ENCODE data around the gene NUP210L. TPM values are rescaled to one million over a fixed set of nuclear protein-coding genes. Genes with fewer than 3 reads are reported as not detected.

Gene NUP210L
- total and polyA plus RNA-seq, 9 of the 15 experiments (the other 6 are each of a cell fraction or from before 2014, with no cell fraction given), result 0.01 to 0.04 TPM; not detected in 7

DNA sequence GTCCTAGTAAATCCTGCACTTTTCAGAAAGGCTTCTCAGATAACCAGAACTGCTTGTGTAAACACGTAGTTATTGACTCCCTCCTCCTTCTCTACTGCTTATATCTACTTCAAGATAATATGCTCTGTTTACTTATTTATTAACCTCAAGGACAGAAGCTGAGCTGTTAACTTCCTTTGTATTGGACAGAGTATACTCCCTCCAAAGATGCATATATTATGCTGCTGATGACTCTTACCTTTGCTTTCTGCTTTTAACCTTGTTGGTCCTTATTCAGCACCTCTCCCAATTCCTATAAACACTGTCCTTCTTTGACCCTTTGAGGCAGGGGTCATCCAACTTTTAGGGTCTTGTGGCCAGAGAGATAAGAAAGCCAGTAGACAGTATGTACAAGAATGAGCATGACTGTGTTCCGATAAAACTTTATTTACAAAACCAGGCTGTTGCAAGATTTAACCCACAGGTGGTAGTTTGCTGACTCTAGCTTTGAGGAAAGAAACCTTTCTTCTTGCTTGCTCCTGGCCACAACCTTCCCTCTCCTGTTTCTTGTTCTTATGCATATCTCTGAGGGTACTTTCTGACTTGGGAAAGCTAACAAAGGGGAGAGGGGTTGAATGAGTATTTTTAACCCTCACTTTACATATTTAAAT lies 32.1 kb upstream of the NUP210L start (continued):
- TF ChIP-seq, protein P1, sequence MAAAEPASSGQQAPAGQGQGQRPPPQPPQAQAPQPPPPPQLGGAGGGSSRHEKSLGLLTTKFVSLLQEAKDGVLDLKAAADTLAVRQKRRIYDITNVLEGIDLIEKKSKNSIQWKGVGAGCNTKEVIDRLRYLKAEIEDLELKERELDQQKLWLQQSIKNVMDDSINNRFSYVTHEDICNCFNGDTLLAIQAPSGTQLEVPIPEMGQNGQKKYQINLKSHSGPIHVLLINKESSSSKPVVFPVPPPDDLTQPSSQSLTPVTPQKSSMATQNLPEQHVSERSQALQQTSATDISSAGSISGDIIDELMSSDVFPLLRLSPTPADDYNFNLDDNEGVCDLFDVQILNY (CRISPR knock-in tag; IDR thresholded peaks at IDR 0.05), result no peak
- TF ChIP-seq RBM34 (IDR thresholded peaks at IDR 0.05; ENCODE audit: borderline replicate concordance, insufficient read depth, low read length) (no peak), NCOA2 (IDR thresholded peaks at IDR 0.05; ENCODE audit: partially characterized antibody in 2 of 2) (no peak), SMC3 (conservative IDR thresholded peaks at IDR 0.05; ENCODE audit: insufficient read depth, low read depth, low read length) (no peak), FUS (optimal IDR thresholded peaks at IDR 0.05; ENCODE audit: low read depth, low read length) (no peak), ZNF232 (CRISPR knock-in tag; IDR thresholded peaks at IDR 0.05) (no peak), GABPA (tag; conservative IDR thresholded peaks at IDR 0.05; ENCODE audit: low read depth) (no peak)
- TF ChIP-seq, protein P2, sequence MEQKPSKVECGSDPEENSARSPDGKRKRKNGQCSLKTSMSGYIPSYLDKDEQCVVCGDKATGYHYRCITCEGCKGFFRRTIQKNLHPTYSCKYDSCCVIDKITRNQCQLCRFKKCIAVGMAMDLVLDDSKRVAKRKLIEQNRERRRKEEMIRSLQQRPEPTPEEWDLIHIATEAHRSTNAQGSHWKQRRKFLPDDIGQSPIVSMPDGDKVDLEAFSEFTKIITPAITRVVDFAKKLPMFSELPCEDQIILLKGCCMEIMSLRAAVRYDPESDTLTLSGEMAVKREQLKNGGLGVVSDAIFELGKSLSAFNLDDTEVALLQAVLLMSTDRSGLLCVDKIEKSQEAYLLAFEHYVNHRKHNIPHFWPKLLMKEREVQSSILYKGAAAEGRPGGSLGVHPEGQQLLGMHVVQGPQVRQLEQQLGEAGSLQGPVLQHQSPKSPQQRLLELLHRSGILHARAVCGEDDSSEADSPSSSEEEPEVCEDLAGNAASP (IDR thresholded peaks at IDR 0.05), result no peak; the same call in 1 of the 2 replicates
- TF ChIP-seq, protein P3, sequence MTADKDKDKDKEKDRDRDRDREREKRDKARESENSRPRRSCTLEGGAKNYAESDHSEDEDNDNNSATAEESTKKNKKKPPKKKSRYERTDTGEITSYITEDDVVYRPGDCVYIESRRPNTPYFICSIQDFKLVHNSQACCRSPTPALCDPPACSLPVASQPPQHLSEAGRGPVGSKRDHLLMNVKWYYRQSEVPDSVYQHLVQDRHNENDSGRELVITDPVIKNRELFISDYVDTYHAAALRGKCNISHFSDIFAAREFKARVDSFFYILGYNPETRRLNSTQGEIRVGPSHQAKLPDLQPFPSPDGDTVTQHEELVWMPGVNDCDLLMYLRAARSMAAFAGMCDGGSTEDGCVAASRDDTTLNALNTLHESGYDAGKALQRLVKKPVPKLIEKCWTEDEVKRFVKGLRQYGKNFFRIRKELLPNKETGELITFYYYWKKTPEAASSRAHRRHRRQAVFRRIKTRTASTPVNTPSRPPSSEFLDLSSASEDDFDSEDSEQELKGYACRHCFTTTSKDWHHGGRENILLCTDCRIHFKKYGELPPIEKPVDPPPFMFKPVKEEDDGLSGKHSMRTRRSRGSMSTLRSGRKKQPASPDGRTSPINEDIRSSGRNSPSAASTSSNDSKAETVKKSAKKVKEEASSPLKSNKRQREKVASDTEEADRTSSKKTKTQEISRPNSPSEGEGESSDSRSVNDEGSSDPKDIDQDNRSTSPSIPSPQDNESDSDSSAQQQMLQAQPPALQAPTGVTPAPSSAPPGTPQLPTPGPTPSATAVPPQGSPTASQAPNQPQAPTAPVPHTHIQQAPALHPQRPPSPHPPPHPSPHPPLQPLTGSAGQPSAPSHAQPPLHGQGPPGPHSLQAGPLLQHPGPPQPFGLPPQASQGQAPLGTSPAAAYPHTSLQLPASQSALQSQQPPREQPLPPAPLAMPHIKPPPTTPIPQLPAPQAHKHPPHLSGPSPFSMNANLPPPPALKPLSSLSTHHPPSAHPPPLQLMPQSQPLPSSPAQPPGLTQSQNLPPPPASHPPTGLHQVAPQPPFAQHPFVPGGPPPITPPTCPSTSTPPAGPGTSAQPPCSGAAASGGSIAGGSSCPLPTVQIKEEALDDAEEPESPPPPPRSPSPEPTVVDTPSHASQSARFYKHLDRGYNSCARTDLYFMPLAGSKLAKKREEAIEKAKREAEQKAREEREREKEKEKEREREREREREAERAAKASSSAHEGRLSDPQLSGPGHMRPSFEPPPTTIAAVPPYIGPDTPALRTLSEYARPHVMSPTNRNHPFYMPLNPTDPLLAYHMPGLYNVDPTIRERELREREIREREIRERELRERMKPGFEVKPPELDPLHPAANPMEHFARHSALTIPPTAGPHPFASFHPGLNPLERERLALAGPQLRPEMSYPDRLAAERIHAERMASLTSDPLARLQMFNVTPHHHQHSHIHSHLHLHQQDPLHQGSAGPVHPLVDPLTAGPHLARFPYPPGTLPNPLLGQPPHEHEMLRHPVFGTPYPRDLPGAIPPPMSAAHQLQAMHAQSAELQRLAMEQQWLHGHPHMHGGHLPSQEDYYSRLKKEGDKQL (CRISPR knock-in tag; IDR thresholded peaks at IDR 0.05; ENCODE audit: borderline replicate concordance), result no peak
- TF ChIP-seq, protein P4, sequence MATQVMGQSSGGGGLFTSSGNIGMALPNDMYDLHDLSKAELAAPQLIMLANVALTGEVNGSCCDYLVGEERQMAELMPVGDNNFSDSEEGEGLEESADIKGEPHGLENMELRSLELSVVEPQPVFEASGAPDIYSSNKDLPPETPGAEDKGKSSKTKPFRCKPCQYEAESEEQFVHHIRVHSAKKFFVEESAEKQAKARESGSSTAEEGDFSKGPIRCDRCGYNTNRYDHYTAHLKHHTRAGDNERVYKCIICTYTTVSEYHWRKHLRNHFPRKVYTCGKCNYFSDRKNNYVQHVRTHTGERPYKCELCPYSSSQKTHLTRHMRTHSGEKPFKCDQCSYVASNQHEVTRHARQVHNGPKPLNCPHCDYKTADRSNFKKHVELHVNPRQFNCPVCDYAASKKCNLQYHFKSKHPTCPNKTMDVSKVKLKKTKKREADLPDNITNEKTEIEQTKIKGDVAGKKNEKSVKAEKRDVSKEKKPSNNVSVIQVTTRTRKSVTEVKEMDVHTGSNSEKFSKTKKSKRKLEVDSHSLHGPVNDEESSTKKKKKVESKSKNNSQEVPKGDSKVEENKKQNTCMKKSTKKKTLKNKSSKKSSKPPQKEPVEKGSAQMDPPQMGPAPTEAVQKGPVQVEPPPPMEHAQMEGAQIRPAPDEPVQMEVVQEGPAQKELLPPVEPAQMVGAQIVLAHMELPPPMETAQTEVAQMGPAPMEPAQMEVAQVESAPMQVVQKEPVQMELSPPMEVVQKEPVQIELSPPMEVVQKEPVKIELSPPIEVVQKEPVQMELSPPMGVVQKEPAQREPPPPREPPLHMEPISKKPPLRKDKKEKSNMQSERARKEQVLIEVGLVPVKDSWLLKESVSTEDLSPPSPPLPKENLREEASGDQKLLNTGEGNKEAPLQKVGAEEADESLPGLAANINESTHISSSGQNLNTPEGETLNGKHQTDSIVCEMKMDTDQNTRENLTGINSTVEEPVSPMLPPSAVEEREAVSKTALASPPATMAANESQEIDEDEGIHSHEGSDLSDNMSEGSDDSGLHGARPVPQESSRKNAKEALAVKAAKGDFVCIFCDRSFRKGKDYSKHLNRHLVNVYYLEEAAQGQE (IDR thresholded peaks at IDR 0.05; ENCODE audit: borderline replicate concordance), result no peak; the same call in 1 of the 2 replicates
- TF ChIP-seq, protein P4 (CRISPR knock-in tag; IDR thresholded peaks at IDR 0.05; ENCODE audit: low read depth), result no peak

All from K562 (cell line).